D721Med (cell line): ENCODE data around the gene MYO9A.
A peak's percentile ranks its signal among the peaks of the same experiment; 100 is the strongest.

Source experiments
- DNase-seq: peaks from one replicate; pipeline ENCODE4 v3.0.0; 2011; ENCODE audit warnings: low spot score; ENCODE audit not compliant: insufficient read length
- FAIRE-seq: peaks from 2 replicates; lab custom pipeline; 2011; peaks lifted over from hg19 to GRCh38; lab: Jason Lieb, UNC
- TF ChIP-seq, protein P1 (sequence below): IDR thresholded peaks from 2 replicates; pipeline ENCODE4 v1.5.1; 2012; ENCODE audit warnings: mild to moderate bottlenecking, control low read depth; ENCODE audit not compliant: insufficient read depth; ENCODE audit errors: missing control alignments

Gene MYO9A

DNA sequence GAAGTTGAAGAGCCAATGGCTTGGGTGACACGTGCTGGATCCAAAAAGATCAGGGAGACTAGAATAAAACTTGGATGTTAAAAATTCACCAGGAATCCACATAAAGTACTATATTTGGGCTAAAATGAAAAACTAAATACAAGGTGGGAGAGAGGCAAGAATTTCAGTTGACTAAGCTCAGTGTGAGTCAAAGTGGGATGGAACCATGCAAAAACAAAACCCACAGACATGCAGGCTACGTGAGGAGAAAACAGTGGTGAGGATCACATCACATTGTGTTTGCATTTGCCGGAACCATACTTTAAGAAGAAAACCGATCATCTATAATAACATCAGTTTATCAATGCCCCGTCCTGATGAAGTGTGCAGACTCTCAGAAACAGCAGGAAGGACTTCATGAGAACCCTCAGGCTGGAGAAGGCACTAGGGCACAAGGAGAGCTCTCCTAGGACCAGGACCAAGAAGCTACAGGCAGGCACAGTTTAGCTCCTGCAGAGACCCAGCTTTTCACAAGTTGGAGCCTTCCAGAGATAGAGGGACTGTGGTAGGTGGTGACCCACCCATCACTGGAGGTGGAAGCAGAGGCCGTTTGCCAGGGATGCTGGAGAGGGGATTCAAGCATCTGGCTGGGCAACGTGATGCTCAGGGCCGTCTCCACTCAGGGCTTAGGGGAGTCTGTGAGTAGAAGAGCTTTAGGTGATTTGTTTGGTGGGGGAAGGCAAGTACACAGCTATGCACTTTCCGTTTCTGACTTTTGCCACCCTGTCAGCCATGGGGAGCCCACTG is 336.6 kb downstream of the MYO9A start:
- DNase-seq: no peak
- FAIRE-seq: no peak
- TF ChIP-seq, protein P1, sequence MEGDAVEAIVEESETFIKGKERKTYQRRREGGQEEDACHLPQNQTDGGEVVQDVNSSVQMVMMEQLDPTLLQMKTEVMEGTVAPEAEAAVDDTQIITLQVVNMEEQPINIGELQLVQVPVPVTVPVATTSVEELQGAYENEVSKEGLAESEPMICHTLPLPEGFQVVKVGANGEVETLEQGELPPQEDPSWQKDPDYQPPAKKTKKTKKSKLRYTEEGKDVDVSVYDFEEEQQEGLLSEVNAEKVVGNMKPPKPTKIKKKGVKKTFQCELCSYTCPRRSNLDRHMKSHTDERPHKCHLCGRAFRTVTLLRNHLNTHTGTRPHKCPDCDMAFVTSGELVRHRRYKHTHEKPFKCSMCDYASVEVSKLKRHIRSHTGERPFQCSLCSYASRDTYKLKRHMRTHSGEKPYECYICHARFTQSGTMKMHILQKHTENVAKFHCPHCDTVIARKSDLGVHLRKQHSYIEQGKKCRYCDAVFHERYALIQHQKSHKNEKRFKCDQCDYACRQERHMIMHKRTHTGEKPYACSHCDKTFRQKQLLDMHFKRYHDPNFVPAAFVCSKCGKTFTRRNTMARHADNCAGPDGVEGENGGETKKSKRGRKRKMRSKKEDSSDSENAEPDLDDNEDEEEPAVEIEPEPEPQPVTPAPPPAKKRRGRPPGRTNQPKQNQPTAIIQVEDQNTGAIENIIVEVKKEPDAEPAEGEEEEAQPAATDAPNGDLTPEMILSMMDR: no peak

GRCh38 chr15:71780115-71780976 is 337.6 kb downstream of the MYO9A start:
- TF ChIP-seq, protein P1: peak; percentile 69
- peak; percentile 55 for DNase-seq
- no peak for FAIRE-seq

DNA sequence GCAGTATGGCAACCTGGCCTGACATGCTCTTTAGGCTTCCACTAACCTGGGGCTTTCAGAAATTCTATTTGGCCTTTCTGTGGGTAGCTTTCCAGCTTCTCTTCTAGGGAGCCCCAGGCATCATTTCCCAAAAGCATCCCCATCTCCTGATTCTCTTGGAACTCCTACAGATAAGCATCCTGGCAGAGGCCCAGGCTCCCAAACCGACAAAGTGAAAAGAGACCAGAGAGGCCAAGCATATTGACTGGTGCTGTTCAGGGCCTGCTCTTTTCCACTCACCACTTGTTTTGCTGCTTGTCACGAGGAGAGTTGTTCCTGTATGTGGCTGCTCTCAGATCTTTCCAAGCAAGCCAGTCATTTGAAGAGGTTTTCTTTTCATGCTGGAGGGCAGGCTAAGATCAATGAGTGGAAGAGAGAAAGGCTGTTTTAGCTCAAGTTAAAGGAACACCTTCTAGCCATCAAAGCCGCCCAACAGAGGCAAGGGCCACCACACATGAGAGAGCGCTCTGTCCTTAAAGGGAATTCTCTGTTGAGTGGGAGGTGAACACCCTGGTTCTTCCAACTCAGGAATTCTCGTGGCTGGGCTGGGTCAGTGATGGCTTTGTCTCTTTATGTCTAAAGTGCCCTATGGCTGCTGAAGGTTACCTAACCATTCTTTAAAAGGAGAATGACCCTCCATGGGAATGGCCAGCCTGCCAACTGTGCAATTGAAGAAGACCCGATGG is 338.7 kb downstream of the MYO9A start:
- FAIRE-seq: no peak
- no peak for DNase-seq
- TF ChIP-seq, protein P1: no peak

- DNase-seq (no peak), FAIRE-seq (no peak)
- TF ChIP-seq, protein P1: no peak
Observed at GRCh38 chr15:71777216-71777943, 340.6 kb downstream of the MYO9A start.

- no peak for FAIRE-seq
- TF ChIP-seq, protein P1: no peak
- DNase-seq: no peak
Observed at GRCh38 chr15:71776304-71776703, 341.6 kb downstream of the MYO9A start.

- DNase-seq (no peak), FAIRE-seq (no peak)
- TF ChIP-seq, protein P1: no peak
Observed at GRCh38 chr15:71775856-71776255, 342.1 kb downstream of the MYO9A start.
